GM10266 (cell line): ENCODE measurements around the gene RSPH6A.

Experiments
- DNase-seq: peaks from one replicate; pipeline ENCODE4 v3.0.0; 2012; ENCODE audit errors: extremely low spot score
- CTCF ChIP-seq: IDR thresholded peaks from 2 replicates; pipeline ENCODE4 v1.5.1; 2012; ENCODE audit warnings: mild to moderate bottlenecking, low read depth; ENCODE audit not compliant: control insufficient read depth, insufficient read depth; ENCODE audit errors: missing control alignments

Gene RSPH6A

DNA sequence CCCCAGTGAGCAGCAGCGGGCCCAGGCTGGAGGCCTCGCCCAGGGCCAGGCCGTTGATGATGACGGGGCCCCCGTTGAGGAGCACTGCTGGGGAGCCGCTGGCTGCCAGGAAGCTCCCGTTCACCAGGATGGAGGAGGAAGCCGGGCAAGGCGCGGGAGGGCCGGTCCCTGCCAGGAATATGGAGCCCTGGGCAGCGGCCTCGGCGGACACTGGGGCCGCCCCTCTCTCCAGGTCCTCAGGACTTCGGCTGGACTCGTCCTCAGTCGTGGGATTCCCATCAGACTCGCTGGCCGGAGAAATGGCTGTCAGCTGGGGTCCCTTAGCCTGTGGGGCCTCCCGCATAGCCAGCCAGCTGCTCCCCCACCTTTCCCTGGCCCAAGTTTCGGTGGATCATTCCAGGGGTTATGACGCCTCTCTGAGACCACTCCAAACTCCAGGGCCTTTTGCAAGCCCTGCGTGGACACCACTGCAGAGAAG lies 48.2 kb downstream of the RSPH6A start:
- TF ChIP-seq CTCF, result no peak
- DNase-seq, result no peak

GRCh38 chr19:45766296-45766868 lies 48.7 kb downstream of the RSPH6A start:
- TF ChIP-seq CTCF, result no peak
- no peak for DNase-seq

DNA sequence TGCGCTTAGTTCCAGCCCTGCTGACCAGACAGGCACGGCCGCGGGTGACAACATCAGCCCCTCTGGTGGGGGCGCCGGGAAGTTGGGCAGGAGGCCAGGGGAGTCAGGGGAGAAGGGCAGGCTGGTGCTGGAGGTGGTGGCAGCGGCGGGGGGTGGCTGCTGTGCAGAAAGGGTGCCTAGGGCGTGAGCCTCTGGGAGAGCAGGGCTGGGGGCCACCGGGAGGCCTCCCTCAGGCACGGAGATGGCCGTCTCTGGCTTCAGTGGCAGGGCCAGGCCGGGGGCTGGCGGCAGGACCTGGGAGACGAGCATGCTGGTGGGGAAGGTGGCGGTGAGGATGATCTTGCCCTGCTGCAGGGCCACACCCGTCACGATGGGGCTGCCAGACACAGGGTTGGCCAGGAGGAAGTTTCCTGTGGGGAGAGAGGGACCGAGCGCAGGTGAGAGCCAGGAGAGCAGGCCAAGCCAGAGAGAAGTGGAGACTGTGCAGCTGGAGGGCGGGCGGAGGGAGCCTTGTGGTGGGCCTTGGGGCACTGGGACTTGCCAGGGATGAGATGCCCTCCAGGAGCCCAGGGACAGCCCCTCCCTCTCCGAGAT lies 49.3 kb downstream of the RSPH6A start:
- no peak for DNase-seq
- TF ChIP-seq CTCF, result no peak

DNA sequence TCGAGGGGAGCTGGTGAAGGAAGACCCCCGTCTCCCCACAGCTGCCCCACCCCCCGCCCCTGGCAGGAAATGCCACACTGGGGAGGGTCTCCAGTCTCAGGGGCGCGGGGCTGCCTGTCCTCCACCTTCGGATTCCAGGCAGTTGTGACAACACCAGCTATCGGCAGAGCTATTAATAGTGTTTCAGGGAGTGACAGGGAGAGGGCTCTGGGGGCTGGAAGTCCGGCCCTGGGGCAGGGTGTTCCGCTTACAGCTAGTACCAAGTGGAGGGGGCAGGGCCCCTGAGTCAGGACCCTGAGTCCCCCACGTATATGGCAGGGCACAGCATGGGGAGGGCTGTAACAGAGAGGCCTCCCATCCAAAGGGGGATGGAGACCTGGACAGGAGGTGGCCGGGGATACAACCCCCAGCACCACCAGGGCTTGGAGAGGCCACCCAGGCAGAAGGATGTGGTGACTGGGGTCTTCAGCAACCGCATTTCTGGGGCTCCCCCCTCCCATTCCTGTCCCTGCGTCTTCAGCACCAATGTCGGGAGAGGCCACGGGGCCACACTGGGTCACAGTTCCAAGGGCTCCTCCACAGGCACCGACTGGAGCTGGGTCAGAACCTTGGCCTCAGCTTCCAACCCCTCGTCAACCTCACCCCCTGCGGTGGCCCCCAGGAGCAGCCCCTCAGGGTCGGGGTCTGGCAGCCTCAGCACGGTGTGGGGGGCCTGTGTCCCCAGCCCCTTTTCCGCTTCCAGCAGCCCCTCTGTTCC lies 50.0 kb downstream of the RSPH6A start:
- DNase-seq, result no peak
- TF ChIP-seq CTCF, result no peak

- TF ChIP-seq CTCF, result no peak
- no peak for DNase-seq
Observed at GRCh38 chr19:45764475-45764874, 50.6 kb downstream of the RSPH6A start.

- no peak for TF ChIP-seq CTCF
- no peak for DNase-seq
Observed at GRCh38 chr19:45763691-45764294, 51.3 kb downstream of the RSPH6A start.
